ENCODE results near the gene CCNJL.

- TF ChIP-seq POLR2A (IDR thresholded peaks at IDR 0.05; ENCODE audit: low read length), result no peak
- TF ChIP-seq GATA1 (IDR thresholded peaks at IDR 0.05; ENCODE audit: low read depth, low read length), result no peak
These were observed 31.8 kb downstream of the CCNJL start for GRCh38 chr5:160280384-160281095.

Data from erythroblast (primary cell).